Kidney tubule cell (primary cell): ENCODE measurements around the gene SEMA7A.
"Not testable (repeated sequence)": the region's sequence is repeated elsewhere in the genome, so short reads cannot be mapped to it uniquely, and the experiment has no call there.

Experiments
- DNase-seq: peaks from one replicate; pipeline ENCODE4 v3.0.0-alpha.2; 2018; ENCODE audit warnings: low spot score

Gene SEMA7A, protein sequence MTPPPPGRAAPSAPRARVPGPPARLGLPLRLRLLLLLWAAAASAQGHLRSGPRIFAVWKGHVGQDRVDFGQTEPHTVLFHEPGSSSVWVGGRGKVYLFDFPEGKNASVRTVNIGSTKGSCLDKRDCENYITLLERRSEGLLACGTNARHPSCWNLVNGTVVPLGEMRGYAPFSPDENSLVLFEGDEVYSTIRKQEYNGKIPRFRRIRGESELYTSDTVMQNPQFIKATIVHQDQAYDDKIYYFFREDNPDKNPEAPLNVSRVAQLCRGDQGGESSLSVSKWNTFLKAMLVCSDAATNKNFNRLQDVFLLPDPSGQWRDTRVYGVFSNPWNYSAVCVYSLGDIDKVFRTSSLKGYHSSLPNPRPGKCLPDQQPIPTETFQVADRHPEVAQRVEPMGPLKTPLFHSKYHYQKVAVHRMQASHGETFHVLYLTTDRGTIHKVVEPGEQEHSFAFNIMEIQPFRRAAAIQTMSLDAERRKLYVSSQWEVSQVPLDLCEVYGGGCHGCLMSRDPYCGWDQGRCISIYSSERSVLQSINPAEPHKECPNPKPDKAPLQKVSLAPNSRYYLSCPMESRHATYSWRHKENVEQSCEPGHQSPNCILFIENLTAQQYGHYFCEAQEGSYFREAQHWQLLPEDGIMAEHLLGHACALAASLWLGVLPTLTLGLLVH

DNA sequence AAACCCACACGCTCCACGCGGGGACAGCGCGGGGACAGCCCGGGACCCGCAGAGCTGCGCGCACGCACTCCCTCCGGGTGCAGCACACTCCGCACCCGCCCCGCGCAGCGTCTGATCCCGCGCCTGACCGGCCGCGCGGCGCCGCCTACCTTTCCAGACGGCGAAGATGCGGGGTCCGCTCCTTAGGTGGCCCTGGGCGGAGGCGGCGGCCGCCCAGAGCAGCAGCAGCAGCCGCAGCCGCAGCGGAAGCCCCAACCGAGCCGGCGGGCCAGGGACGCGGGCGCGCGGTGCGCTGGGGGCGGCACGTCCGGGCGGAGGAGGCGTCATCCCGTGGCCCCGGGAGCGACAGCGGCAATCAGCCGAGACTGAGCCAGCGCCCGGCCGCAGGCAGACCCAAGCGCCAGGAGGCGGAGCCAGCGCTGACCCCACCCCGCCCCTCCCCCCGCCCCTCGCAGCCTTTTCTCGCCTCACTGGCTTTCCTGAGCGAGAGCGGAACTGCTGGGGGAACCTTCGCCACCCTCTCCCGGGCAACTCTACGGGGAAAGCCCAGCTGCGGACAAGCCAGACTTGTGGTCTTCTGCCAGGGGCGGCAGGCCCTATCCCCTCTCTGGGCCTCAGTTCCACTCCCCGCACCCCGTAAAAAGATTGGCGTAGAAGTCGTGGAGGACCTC lies at the start of gene SEMA7A:
SEMA7A (minus strand) TSS at position 367 of the 671 bp plus-strand sequence; CDS start at position 327, 40 bp downstream.
- DNase-seq, result peak; percentile 92

DNA sequence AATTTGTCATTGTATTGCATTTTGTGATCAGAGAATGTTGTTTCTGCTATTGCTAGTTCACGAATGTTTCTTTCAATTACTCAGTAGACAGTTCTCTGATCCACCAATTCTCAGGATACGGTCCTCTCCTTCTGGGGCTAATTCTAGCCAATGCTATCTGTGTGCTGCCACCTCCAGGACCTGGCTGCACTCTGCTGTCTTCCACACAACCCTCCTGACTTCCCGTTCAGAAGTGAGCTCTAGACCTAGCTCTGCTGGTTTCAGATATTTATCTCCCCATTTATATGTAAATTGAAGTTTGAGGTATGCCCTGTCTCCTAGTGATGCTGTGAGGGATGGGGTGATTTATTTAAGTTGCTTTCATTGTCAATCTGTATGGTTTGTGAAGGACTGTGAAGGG lies 48.9 kb upstream of the SEMA7A start:
- no peak for DNase-seq

DNA sequence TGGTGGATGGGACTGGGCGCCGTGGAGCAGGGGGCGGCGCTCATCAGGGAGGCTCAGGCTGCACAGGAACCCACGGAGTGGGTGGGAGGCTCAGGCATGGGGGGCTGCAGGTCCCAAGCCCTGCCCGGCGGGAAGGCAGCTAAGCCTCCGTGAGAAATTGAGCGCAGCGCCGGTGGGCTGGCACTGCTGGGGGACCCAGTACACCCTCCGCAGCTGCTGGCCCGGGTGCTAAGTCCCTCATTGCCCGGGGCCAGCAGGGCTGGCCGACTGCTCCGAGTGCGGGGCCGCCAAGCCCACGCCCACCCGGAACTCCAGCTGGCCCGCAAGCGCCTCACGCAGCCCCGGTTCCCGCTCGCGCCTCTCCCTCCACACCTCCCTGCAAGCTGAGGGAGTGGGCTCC lies 46.6 kb upstream of the SEMA7A start:
- DNase-seq, result not testable (repeated sequence)

DNA sequence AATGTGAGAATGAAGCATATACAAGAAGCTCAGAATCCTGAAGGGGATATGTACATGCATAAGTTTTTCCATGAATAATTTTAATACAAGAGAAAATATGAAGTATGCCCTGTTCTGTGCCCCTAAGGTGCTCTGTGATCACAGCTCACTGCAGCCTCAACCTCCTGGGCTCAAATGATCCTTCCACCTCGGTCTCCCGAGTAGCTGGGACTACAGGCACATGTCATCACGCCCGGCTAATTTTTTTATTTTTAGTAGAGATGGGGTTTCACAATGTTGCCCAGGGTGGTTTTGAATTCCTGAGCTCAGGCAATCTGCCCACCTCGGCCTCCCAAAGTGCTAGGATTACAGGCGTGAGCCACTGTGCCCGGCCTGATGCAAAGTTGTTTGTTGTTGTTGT lies 37.9 kb upstream of the SEMA7A start:
- DNase-seq, result not testable (repeated sequence)

DNA sequence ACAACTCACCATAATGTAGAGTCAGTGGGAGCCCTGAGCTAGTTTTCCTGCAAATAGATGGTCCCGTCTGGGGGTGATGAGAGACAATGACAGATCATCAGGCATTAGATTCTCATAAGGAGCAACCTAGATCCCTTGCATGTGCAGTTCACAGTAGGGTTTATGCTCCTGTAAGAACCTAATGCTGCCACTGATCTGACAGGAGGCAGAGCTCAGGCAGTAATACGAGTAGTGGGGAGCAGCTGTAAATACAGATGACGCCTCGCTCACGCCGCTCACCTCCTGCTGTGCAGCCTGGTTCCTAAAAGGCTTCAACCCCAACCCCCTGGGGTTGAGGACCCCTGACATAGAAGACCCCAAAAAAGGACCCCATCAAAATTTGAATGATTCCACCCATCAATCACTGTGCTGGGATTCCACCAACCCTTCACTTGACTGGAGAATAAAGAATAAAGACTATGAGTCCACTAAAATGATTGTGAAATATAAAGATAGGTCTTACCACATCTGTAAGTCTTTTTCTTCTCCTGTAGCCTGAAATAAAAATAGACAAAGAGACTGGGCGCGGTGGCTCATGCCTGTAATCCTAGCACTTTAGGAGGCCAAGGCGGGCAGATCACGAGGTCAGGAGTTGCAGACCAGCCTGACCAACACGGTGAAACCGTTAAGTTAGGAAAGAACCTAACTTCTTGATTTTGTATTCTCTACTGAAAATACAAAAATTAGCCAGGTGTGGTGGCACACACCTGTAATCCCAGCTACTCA lies 37.1 kb upstream of the SEMA7A start:
- no peak for DNase-seq

DNA sequence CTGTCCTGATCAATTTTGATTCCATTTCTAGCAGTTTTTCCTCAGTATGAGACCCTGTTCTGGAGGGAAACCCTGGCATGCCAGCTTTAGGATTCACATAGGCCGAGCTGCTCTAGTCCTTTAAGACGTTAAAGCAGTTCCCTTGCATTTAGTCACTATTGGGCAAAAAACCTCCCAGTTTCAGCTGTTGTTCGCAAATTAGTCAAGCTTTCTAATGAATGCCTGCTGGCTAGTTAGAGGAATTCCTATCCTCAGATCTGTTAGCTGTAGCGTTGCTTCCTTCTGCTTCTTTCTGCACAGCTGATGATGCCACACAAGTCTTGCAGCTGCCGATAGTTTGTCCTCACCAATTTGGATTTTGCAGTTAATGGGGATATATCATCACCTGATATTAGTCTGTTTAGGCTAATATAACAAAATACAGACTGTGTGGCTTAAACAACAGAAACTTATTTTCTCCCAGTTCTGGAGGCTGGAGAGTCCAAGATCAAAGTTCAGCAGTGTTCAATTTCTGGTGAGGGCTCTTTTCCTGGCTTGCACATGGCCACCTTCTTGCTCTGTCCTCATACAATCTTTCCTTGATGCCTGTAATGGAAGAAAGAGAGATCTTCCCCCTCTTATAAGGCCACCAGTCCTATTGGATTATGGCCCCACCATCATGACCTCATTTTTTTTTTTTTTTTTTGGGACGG lies 34.7 kb upstream of the SEMA7A start:
- DNase-seq, result no peak

DNA sequence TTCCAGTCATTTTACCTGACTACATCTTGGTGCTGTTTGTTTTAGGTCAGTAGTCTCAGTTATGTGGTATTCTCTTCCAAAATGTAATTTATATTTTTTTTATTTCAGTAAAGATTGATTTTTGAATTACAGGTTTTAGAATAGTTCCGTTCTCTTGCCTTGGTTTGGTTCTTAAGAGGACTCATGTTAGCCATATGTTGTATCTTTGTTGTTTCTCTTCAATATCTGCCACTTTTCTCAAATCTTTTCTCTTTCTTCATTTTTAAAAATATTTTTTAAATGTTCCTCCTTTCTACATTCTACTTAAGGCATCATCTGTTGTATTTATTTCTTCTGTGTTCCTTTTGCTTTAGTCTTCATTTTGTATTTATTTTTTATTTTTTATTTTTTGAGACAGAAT lies 32.8 kb upstream of the SEMA7A start:
- no peak for DNase-seq

DNA sequence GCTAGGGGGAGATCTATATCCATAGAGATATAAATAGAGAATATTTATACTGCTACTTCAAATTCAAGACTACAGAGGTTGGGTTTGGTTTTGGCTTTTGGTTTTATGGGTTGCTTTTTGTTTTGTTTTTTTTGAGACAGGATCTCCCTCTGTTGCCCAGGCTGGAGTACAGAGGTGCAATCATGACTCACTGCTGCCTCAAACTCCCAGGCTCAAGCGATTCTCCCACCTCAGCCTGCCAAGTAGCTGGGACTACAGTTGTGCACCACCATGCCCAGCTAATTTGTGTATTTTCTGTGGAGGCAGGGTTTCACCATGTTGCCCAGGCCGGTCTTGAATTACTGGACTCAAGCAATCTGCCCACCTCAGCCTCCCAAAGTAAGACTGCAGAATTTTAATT lies 31.1 kb upstream of the SEMA7A start:
- no peak for DNase-seq

DNA sequence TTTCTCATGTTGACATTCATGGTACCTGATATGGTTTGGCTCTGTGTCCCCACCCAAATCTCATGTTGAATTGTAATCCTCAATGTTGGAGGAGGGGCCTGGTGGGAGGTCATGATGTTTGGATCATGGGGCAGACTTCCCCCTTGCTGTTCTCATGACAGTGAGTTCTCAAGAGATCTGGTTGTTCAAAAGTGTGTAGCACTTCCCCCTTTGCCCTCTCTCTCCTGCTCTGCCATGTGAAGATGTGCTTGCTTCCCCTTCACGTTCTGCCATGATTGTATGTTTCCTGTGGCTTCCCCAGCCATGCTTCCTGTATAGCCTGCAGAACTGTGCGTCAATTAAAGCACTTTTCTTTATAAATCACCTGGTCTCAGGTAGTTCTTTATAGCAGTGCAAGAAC lies 30.5 kb upstream of the SEMA7A start:
- no peak for DNase-seq

DNA sequence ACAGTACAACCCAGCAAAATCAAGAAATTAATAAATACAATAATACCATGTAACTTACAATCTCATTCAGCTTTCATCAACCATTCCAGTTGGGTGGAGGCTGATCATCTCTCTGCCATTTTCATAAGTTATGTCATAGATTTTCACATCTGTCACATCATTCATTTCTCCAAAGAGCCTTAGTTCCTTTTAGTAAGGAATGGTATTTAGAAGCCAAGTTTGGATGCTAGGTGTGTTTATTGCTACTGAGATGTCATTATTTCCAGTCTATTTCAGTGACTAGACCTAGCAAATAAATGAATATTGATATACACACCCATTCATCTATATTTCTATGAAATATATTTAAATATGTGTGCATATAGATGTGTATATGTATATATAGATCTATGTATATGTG lies 29.9 kb upstream of the SEMA7A start:
- no peak for DNase-seq

DNA sequence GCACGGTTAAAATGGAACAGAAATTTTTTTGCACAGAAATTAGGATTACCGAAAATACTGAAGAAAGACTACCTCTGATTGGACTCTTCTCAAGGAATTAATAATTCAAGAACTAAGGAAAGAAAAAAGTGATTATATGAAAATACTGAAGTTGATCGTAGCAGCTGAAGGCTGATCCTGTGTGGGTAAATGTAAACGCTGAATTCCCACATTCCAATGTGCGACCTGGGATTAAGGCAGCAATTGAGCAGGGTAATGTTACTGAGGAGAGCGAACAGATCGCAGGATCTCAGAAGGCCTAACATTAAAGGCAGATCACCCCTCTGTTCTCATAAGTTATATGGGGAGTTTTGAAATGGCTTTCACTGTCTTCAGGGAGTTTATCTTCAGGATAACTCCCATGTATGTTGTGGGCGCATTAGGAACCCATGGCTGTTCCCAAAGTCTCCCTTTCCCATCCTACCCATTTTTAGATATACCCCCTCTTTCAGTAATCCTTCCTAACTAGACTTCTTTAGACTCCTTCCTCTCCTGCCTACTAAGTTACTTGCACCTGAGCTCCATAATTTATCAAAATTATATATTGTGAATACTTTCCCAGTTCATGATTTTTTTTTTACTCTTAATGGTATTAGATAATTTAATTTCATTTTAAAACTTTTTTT lies 28.2 kb upstream of the SEMA7A start:
- peak; percentile 13 for DNase-seq

DNA sequence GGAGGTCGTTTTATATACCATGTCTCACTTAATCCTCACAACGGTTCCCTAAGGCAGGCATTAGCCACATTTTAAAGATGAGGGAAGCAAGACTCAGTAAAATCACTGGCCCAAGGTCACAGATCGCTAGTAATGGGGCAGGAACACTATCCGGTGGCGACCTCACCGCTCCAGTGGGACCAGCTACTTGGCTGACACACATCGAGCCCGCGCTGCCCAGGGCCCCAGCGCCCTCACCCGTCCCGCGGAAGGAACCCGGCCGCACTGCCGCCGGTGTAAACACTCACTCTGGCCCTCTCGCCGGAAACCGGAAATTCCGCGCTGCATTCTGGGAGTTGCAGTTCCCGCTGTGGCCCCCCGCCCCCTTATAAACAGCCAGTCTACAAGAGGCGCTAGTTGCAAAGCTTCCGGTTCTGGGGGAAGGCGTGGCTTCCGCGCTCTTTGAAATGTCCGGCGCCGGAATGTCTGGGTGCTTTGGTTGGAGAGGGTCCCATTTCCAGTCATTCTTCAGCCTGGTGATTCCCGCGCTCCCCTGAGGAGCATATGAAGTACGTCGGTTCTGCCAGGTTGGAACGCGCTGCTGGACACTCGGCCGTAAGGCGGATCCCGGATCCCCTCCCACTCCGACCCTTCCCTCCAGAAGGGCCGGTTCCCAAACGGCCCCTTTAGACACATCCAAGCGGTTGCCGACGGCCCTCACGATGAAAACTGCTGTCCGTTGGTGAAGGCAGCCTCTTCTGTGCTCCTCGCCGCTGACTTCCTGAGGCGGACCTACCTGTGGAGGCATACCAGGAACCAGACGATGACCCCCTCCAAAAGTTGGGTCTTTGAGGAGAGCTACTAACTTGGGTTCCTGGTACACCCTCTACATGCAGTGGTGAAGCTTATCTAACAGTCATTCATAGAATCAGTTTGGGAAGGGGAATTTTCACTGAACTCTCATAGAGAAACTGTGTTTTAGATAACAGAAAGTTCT lies 27.4 kb upstream of the SEMA7A start, which contains the start of gene UBL7:
UBL7 (minus strand) TSS at position 290 of the 976 bp plus-strand sequence. CDS start 2,293 bp downstream, outside the sequence.
- DNase-seq, result peak; percentile 97

DNA sequence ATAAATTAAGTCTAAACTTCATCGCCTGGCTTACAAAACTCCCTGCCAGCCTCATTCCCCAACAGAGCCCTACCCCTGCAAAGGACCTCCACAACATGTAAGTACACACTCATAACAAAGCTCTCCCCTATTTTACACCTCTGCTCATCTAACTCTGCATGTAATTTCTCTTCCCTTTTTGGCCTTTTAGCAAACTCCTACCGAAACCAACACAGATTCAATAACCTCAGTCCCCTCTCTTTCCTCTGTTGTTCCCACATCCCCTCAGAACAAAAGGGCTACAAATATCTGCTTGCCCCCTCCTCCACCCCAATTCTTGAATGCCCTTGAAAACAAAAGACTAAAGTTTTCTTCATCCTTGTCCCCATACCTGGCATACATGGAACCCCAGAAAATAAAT lies 26.5 kb upstream of the SEMA7A start:
- DNase-seq, result no peak

DNA sequence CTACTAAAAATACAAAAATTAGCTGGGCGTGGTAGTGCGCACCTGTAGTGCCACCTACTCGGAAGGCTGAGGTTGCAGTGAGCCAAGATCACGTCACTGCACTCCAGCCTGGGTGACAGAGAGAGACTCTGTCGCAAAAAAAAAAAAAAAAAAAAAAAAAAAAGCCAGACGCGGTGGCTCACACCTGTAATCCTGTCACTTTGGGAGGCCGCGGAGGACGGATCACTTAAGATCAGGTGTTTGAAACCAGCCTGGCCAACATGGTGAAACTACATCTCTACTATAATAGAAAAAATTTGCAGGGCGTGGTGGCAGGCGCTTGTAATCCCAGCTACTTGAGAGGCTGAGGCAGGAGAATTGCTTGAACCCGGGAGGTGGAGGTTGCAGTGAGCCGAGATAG lies 26.0 kb upstream of the SEMA7A start:
- DNase-seq, result not testable (repeated sequence)

DNA sequence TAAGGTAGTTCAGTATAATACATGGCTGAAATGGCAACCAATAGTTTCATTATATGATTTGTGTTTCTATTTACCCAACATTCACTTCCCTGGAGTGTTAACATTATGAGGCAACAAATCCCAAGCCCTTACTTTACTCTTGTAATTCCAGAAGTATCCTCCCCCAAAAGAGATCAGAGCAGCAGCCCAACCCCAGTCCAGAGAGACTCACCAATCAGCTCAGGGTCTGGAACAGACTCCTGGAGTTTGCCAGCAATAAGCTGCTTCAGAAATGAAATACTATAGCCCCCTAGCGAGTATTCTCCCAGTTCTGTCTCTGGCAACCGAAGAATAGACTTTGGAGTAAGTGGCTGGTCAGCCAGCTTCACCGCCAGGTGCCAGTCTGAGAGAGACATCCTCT lies 24.7 kb upstream of the SEMA7A start:
- DNase-seq, result no peak

DNA sequence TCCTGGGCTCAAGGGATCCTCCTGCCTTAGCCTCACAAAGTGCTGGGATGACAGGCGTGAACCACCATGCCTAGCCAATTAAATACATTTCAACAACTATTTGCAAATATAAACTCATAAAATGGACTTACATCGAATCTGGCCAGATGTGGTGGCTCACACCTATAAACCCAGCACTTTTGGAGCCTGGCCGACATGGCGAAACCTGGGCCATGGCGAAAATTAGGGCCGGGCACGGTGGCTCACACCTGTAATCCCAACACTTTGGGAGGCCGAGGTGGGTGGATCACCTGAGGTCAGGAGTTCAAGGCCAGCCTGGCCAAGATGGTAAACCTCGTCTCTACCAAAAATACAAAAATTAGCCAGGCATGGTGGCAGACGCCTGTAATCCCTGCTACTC lies 23.3 kb upstream of the SEMA7A start:
- DNase-seq, result not testable (repeated sequence)

DNA sequence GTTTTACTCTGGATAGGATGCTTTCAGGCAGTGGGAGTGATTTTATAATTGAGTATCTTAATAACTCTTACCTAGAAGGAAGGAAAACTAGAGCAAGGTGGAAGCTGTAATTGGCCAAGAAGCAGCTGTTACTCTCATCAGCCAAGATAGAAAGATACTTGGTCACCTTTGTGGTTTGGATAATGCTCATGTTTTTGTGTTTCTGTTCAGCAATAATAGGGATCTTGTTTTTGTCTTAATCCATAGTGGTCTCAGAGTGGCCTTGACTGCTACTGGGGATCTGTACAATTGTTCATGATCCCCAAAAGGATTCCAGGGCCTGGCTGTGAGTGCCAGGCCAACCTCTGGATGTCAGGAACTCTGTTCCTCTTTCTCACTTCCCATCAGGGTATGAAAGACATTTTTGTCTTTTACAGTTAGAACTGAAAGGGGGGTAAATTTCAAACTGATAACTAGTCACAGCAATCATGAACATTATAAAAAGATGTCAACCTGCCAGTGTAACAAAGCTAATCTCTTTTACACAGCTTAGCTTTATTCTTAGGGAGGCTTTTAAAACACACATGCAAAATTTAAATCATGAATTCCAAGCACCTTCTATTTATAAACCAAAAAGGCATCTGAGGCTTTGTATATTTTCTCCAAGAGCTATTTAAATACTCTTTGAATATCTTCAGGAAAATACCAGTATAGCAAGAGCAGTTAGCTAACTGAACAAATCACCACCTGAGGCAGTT lies 21.2 kb upstream of the SEMA7A start:
- no peak for DNase-seq

DNA sequence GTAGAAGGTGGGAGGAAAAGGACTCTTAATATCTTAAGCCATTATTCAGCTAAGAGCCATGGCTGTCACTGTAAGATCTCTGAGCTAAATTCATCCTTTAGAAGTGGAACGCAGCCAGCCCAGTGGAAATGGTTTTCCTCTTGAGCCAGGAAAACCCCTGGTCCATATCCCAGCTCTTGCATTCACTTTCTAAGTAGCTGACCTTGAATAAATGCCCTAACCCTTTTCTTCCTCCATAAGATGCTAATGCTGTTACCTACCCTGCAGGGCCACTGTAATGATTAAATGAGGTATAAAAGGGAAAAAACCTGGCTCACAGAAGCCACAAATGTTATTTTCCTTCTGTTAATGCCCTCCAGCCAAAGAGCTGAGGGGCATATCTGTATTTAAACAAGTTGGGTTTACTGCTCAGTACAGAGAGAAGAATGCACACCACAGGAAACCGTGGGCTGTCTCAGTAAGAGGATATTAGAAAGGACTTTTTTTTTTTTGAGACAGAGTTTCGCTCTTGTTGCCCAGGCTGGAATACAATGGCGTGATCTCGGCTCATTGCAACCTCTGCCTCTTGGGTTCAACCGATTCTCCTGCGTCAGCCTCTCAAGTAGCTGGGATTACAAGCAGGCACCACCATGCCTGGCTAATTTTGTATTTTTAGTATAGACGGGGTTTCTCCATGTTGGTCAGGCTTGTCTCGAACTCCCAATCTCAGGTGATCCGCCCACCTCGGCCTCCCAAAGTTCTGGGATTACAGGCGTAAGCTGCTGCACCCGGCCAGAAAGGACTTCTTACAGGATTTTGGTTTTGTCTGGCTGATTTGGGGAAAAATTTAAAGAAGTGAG lies 20.4 kb upstream of the SEMA7A start:
- no peak for DNase-seq
